ENCODE measurements around the gene ADNP2.

DNA sequence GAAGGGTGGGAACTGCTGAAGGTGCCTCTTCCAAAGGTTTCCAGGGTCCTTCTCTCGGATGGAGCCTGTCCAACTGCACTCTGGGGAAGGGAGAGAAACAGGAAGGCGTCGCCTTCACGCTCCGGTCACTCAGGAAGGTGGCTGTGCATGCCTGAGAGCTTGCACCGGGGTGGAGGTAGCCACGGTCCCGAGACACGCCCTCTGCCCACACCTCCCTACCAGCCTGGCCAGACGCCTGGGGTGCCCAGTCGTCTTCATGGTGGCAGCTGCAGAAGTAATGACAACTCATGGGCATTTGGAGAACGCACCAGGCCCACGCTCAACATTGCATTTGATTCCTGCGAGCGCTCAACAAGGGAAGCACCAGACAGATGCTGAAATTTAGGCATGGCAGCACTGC is 59.9 kb downstream of the ADNP2 start:
- TF ChIP-seq, protein P1, sequence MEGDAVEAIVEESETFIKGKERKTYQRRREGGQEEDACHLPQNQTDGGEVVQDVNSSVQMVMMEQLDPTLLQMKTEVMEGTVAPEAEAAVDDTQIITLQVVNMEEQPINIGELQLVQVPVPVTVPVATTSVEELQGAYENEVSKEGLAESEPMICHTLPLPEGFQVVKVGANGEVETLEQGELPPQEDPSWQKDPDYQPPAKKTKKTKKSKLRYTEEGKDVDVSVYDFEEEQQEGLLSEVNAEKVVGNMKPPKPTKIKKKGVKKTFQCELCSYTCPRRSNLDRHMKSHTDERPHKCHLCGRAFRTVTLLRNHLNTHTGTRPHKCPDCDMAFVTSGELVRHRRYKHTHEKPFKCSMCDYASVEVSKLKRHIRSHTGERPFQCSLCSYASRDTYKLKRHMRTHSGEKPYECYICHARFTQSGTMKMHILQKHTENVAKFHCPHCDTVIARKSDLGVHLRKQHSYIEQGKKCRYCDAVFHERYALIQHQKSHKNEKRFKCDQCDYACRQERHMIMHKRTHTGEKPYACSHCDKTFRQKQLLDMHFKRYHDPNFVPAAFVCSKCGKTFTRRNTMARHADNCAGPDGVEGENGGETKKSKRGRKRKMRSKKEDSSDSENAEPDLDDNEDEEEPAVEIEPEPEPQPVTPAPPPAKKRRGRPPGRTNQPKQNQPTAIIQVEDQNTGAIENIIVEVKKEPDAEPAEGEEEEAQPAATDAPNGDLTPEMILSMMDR (IDR thresholded peaks at IDR 0.05) = no peak
- TF ChIP-seq POLR2A (IDR thresholded peaks at IDR 0.05; ENCODE audit: low read depth) = no peak

All from esophagus muscularis mucosa (tissue), 3 donors.